Astrocyte of the cerebellum (primary cell): ENCODE data around the gene GPC1.

Experiments used
- DNase-seq: peaks from one replicate; pipeline ENCODE4 v3.0.0-alpha.2; 2011; ENCODE audit warnings: low read depth
- H3K4me3 ChIP-seq: 2 replicates; pipeline ENCODE4 v1.5.1; 2011; ENCODE audit warnings: mild to moderate bottlenecking, low read depth, low read length, moderate library complexity
- in situ Hi-C: cut with HindIII; loops from 2 replicates; pipeline ENCODE4 v1.10.0; 2017; ENCODE audit warnings: low sequenced_read_pairs
- TF ChIP-seq, protein P1 (sequence below): IDR thresholded peaks from 2 replicates; pipeline ENCODE4 v1.5.1; 2012; ENCODE audit warnings: low read length, low read depth, moderate library complexity, mild to moderate bottlenecking; ENCODE audit errors: missing control alignments

The GPC1 gene

DNA sequence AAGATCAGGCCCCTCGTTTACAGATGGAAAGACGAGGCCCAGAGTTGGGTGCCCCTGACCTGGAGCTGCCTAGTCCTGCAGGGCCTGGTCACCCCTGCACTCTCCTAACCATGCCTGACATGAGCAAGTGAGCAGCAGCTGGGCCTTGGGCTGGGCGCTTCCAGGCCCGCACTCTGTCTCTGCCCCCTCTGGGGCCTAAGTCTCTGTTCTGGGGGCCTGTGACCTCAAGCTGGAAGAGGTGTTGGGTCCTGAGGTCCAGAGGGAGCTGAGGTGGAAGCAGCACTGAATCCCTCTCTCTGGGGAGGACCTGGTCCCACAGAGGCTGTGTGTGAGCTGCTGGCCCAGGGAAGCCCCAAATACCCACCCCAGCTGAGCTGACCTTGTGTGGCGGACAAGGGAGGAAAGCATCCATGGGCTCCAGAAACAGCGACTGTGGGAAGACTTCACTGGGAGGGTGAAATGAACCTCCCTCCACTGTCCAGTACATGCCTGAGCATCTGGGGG, 46.1 kb upstream of the GPC1 start:
- no peak for DNase-seq
- TF ChIP-seq, protein P1, sequence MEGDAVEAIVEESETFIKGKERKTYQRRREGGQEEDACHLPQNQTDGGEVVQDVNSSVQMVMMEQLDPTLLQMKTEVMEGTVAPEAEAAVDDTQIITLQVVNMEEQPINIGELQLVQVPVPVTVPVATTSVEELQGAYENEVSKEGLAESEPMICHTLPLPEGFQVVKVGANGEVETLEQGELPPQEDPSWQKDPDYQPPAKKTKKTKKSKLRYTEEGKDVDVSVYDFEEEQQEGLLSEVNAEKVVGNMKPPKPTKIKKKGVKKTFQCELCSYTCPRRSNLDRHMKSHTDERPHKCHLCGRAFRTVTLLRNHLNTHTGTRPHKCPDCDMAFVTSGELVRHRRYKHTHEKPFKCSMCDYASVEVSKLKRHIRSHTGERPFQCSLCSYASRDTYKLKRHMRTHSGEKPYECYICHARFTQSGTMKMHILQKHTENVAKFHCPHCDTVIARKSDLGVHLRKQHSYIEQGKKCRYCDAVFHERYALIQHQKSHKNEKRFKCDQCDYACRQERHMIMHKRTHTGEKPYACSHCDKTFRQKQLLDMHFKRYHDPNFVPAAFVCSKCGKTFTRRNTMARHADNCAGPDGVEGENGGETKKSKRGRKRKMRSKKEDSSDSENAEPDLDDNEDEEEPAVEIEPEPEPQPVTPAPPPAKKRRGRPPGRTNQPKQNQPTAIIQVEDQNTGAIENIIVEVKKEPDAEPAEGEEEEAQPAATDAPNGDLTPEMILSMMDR = no peak
- in situ Hi-C loops = no loop called here
- no peak overlapping the region for H3K4me3 ChIP-seq

DNA sequence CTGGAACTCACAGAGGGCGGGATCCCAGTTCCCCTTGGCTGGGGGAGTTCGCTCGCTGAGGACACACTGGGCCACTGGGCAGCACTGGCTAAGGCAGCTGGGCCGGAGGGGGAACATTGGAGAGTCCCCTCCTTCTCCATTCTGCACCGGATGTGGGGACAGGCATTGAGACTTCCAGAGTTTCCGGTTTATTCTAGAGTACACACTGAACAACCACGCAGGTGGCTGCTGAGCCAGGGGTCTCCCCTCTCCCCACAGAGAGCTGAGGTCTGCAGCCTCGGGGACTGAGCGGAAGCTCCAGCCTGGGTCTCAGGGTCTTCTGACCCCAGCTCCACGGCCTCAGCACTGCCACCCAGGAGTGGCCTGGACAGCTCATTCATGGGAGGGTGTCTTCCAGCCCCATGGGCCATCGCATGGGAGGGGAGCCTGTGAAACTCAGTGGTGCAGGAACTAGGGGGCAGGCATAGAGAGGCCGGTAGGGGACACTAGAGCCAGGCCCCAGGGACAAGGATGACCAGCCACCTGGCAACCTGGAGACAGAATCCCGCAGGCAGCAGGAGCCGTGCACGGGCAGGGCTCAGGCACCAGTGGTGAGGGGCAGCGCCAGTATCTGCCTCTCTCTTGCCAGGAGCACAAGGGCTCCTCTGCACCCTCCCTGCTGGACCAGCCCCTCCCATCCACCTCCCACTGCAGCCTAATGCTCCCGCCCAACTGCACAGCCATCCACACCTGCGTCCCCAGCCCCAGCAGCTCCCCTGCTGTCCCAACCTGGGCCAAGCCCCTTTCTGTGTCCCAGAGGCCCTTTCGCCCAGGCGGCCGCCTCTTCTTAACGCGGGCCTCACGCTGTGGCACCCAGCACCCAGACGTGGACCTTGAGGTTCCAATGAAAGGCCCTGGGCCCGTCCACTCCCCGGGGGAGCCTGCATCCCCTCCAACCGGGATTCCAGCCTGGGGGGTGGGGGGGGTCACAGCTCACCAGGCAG, 45.1 kb upstream of the GPC1 start:
- H3K4me3 ChIP-seq = no peak overlapping the region
- no peak for DNase-seq
- TF ChIP-seq, protein P1 = no peak
- in situ Hi-C loops = no loop called here

DNA sequence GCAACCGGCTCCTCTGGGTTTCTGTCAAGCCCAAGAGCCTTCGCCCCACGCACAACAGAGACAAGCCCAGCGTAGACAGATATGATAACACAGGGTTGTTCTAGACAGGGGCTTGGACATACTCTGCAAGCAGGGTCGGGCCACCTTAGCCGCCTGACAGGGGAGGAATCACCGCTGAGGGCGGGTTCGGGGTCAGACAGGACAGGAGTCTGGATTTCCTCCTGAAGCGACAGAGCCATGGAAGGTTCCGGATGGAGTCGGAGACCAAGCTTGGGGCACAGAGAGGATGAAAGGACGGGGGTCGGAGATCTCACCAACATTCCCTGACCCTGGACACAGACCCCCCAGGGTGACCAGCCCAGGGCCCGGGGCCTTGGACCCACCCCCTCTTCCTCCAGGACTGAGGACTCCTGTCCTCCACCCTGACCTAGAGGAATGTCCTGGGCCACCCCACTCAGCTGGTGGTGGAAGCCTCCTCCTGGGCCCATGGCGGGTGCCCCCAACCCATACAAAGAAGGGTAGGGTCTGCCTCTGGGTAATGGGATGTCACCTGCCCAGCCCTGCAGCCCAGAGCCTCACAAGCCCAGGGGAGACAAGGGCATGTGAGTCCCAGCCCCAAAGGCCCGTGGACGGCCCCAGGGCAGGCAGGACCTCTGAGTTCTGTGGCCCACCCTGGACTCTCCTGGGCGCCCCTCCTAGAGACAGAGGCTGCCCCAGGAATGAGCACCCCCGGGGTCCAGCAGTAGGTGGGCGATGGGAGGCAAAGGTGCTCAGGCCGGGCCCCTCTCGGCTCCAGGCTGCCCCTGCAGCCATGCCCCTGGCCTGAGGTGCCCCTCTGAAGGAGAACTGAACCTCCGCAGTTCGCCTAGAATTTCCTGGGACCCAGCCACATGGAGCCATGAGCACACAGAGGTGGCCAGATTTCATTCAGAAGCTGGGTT, 44.1 kb upstream of the GPC1 start:
- DNase-seq = no peak
- no peak overlapping the region for H3K4me3 ChIP-seq
- TF ChIP-seq, protein P1 = no peak
- in situ Hi-C loops = no loop called here

DNA sequence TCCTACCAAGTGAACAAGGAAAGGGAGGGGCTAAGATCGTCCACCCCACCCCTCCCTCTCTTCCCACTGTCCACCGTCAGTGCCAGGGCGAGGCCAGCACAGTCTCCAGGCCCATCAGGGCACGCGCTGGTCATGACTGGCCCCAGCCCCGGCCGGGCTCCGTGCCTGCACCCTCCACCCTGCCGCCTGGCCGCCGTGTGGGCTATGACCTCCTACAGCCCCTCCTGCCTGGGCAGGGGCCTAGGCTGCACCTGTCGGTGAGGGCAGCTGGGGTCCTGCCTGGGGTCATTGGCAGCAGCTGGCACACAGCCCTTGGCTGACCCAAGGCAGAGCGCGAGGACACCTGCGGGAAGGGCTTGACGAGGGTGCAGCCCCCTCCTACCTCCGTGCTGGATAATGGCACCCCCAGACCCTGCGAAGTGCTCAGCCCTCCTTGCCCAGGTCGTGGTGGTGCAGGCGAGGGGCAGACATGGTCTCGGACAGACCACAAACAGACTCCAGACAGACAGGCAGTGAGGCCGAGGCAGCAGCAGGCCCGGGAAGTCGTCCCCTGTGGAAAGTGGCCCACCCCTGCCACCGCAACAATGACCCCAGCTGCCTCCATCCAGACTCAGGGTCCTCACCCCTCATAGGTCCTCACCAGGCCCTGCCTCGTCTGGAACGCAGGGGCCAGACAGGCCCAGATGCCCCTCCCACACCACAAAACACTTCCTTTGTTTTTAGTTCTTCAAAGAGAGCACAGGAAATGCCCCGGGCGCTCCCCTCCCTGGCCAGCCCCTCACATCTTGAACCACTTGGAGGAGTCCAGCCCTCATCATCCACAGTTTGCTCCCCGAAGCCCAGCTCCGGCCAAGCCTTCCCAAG, 43.1 kb upstream of the GPC1 start:
- in situ Hi-C loops = no loop called here
- no peak for DNase-seq
- no peak overlapping the region for H3K4me3 ChIP-seq
- TF ChIP-seq, protein P1 = no peak

DNA sequence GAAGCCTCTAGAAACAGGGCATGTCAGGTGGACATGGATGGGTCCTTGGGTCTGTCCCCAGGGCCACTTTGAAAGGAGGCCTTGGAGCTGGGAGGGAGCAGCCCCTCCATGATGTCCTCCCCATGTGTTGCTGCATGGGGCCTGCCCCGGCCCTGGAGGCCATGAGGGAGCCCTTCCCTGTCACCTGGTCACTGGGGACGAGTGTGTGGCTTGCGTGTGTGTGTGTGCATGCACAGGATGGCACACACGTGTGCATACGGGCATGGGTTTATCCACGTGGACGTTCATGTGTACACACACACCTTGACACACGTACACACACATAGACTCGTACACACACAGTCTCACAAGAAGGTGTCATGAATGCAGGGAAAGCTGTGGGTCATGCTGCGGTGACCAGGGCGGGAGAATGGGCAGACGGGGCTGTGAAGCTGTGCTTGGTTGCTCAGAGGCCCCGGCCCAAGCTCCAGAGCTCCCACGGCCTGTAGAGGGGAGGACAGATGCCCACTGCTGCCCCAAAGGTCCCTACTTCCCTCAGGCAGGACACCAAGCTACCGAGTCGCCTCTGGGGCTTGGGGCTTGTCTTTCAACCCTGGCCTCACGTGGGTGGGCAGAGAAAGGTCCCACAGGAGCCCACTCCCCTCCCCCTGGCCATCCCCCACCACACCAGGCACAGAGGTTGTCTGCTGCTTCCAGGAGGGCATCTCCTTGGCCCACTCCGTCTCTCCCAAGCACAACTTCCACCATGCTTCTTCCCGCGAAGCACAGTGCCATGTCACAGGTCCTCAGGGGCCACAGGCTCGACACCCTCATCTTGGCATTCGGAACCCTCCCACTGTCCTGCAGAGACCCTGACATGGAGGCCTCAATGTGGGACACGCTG, 42.3 kb upstream of the GPC1 start:
- no peak for DNase-seq
- TF ChIP-seq, protein P1 = no peak
- in situ Hi-C loops = no loop called here
- H3K4me3 ChIP-seq = no peak overlapping the region
